AG04449 (cell line): ENCODE results near the gene MRPL54.

Experiments used
- CTCF ChIA-PET: fragments of 350-600 bp; formaldehyde crosslinking; extraction: SDS; loops from one replicate; lab custom pipeline; 2021; ENCODE audit warnings: antibody characterized with exemption; lab: Yijun Ruan, JAX
- POLR2A ChIA-PET: fragments of 400-600, 350-600 bp; formaldehyde crosslinking; extraction: SDS; loops from one replicate; lab custom pipeline; 2020; ENCODE audit warnings: antibody characterized with exemption, inconsistent platforms; lab: Yijun Ruan, JAX
- DNase-seq: peaks from one replicate; pipeline ENCODE4 v3.0.0-alpha.2; 2010; ENCODE audit warnings: low read depth, low spot score
- H3K4me3 ChIP-seq: 2 replicates; pipeline ENCODE4 v1.5.1; 2011; ENCODE audit warnings: low read depth, mild to moderate bottlenecking, control low read depth, low read length
- TF ChIP-seq, protein P1 (sequence below): IDR thresholded peaks from one replicate; pipeline ENCODE4 v1.5.1; 2011; ENCODE audit warnings: mild to moderate bottlenecking, moderate library complexity, low read length, control low read depth, inconsistent platforms; ENCODE audit not compliant: insufficient read depth; ENCODE audit errors: missing control alignments

The MRPL54 gene

DNA sequence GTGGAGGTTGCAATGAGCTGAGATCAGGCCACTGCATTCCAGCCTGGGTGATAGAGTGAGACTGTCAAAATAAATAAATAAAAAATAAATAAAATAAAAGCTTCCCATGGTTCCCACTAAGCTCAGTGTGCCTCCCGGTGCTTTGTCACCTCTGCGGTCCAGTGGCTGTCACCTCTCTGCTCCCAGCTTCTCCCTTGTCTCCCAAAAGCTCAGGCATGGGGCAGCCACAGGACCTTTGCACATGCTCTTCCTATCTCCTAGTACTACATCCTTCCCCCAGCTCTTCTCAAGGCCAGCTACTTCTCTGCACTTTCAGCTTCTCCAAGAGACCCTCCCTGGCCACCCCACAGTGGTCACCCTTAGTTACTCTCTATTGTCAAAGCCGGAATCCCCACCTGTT is 31.3 kb downstream of the MRPL54 start:
- TF ChIP-seq, protein P1, sequence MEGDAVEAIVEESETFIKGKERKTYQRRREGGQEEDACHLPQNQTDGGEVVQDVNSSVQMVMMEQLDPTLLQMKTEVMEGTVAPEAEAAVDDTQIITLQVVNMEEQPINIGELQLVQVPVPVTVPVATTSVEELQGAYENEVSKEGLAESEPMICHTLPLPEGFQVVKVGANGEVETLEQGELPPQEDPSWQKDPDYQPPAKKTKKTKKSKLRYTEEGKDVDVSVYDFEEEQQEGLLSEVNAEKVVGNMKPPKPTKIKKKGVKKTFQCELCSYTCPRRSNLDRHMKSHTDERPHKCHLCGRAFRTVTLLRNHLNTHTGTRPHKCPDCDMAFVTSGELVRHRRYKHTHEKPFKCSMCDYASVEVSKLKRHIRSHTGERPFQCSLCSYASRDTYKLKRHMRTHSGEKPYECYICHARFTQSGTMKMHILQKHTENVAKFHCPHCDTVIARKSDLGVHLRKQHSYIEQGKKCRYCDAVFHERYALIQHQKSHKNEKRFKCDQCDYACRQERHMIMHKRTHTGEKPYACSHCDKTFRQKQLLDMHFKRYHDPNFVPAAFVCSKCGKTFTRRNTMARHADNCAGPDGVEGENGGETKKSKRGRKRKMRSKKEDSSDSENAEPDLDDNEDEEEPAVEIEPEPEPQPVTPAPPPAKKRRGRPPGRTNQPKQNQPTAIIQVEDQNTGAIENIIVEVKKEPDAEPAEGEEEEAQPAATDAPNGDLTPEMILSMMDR = no peak
- no peak overlapping the region for H3K4me3 ChIP-seq
- no peak for DNase-seq
- CTCF ChIA-PET = interaction anchor here (0.9 kb wide), 1 partner anchor 75 kb away, joined by 3 read pairs; no protein-coding TSS in a partner anchor
- POLR2A ChIA-PET = no interaction called here

DNA sequence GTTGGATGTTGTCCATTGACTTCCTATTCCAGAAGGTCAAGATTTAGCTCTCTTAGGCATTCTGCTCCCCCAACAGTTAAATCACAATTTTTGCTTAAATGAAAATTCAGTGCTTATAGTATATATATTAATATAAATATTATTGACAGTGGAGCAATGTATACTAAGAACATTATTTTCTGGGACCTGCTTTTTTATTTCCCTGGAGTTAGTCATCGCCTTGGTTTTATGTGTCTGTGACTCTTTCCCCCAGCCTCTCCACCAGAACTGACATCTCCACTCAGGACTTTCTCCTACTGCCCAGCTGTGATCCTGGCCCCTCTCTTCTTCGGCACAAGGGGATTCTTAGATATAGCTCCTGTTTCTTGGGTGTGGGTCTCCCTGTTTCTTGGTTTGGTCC is 33.9 kb downstream of the MRPL54 start:
- ChIA-PET CTCF (interaction anchor here (3.0 kb wide), 1 partner anchor 26 kb away, joined by 10 read pairs; no protein-coding TSS in a partner anchor), POLR2A (no interaction called here)
- TF ChIP-seq, protein P1 = no peak
- no peak for DNase-seq
- H3K4me3 ChIP-seq = no peak overlapping the region

DNA sequence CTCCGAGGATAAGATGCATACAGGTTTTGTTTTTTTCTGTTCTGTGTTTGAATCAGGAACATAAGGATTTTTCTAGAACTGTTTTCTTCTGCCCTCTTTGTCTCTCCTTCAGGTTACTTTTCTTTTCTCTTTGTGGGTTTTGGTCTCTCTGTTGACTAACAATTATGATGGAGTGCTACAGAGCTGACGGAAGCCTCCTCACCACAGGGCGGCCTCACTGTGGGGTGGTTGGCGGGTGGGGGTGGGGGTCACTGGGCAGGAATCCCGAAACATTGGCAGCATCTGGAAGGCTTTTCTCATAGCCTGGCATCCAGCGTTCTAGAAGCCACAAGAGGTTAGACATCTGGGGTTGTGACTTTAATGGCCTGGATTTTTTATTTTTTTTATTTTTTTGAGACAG is 35.7 kb downstream of the MRPL54 start:
- ChIA-PET CTCF (no interaction called here), POLR2A (no interaction called here)
- TF ChIP-seq, protein P1 = no peak
- H3K4me3 ChIP-seq = no peak overlapping the region
- no peak for DNase-seq

DNA sequence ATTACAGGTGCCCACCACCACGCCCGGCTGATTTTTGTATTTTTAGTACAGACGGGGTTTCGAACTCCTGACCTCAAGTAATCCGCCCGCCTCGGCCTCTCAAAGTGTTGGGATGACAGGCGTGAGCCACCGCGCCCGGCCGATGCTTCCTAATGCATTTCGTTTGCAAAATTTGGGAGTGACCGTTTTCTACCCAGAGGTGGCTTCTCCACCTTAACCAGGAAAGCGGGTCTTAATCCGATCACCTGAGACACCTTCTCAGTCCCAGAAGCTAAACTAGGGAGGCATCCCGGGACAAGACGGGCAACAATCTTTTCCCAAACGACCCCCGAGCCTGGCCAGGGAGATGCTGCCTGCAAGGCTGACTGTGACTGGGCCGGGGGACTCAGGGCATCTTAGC is 38.5 kb downstream of the MRPL54 start:
- TF ChIP-seq, protein P1 = no peak
- DNase-seq = no peak
- CTCF ChIA-PET = no interaction called here

DNA sequence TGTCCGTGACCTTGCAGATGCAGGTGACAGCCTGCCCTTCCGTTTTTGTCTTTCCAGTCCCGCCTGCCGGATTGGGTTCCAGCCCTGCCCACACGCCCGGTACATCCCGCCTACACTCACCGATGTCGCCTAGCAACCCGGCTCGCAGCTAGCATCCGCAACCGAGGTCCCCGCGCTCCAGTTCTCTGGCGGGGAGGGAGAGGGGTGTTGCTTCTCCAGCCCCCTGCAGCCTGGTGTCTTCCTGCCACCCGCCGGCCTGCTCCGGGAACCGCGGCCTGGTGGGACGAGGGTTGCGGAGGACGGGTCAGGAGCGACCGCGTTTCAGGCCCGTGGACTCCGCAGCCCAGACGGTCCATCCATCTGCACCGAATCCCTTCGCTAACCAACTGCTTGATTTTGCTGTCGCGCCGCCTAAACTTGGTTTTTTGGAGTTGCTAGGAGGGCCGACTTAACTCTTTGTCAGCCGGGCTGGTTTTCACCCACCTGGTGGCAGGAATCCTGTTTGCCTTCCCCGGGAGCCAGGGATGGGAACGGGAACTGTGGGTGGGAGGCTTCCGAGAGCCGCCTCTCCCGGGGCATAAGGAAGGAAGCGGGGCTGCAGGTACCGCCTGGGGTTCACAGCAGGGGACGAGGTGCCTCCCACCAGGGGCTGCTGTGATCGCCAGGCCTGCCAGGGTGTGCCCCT is 39.1 kb downstream of the MRPL54 start:
- POLR2A ChIA-PET = no interaction called here
- DNase-seq = no peak
- H3K4me3 ChIP-seq = peak overlapping the region; percentile 15; the same call in 1 of the 2 replicates

More for the DNA sequence above, 38.5 kb downstream of the MRPL54 start:
- POLR2A ChIA-PET = no interaction called here
- H3K4me3 ChIP-seq = no peak overlapping the region

DNA sequence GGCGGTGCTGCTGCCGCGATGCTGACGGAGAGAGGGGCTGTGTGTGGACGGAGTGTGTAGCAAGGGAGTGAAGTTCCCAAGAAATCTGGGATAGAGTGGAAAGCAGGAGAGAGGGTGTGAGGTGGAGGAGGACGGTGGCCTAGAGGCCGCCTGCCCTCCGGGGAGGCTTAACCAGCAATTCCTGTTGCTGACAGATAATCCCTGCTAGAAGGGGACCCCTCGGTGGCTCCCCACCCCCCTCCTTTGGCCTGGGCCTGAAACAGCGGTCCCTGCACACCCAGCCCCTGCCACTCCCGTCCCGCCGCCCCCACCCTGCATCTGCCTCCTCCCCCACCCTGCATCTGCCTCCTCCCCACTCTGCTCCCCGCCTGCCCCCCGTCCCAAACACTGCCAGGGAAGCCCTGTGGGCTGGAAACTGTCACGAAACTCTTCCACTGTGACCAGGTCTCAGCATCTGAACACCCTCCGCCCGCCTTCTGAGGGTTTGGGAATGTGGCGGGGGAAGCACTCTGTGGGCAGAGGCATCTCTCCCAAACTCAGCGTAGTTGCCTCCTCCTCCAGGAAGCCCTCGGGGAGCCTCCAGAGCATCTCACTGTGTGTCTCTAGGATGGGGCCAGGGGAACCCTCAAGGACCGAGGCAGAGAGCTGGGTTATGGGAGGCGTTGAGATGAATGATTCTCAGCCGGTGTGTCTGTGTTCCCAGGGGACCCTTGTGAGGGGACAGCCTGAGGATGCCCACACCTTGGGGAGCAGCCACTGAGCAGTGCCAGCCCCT is 40.8 kb downstream of the MRPL54 start:
- H3K4me3 ChIP-seq = no peak overlapping the region
- TF ChIP-seq, protein P1 = no peak
- no peak for DNase-seq
- CTCF ChIA-PET = no interaction called here
- POLR2A ChIA-PET = no interaction called here

More for the DNA sequence above, 39.1 kb downstream of the MRPL54 start:
- TF ChIP-seq, protein P1 = peak; percentile 34
- CTCF ChIA-PET = no interaction called here
